HG03196 (cell line): ENCODE data around the gene LMX1B.

Experiments used
- ATAC-seq: cut with Tn5 transposase; IDR thresholded peaks from one replicate; pipeline ENCODE4 v1.9.1; 2021; ENCODE audit not compliant: unreplicated experiment

LMX1B gene

DNA sequence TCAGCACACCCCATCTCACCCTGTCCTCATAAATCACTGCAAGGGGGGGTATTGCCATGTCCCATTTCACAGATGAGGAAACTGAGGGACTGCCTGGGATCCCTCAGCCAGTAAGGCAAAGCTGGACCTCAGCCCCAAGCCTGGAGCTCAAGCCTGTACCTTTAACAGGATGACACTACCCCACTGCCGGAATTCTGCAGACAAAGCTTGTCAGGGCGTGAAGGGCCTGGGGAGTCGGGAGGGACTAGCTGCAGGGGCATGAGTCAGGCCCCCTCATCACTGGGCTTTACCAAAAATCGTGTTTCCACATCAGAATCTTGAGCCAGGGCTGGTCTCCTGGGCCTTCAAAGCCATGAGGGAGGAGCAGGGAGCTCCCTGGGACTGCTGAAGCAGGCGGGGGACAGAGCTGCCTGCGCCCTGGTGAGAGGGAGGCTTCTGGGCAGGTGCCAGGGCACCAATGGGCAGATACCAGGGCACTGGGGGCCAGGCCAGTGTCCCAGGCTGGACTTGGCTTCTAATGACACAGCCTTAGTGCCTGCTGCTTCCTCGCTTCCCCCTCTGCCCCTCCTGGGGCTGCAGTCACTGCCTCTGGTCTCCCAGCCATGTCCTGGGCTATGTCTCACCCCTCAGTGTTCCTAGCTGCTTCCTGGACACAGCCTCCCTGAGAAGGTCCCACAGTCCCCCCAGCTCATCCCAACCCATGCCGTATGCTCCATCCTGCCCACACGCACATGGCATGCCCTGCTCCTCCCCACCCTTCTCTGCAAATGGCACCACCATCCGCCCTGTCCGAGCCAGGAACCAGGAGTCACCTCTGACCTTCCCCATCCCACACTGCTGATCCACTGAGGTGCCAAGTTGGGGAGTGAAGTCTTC lies 80.7 kb downstream of the LMX1B start:
- no peak for ATAC-seq

DNA sequence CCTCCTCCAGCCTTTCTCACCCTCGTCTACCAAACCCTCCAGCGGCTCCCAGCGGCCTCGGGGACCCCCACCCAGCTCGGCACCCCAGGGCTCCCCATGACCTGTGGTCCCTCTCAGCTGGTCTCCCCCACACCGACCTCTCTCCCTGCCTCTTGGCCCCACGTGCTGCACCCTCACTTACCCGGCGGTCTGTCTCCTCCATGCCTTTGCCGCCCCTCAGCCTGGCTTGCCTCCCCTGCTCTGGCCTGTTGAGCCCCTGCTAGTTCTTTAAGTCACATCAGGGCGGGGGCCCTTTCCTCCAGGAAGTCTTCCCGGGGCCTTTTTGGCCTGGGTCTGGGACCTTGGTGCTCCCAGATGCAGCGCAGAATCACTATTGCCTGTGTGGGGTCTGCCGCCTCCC lies 81.5 kb downstream of the LMX1B start:
- ATAC-seq, result no peak

DNA sequence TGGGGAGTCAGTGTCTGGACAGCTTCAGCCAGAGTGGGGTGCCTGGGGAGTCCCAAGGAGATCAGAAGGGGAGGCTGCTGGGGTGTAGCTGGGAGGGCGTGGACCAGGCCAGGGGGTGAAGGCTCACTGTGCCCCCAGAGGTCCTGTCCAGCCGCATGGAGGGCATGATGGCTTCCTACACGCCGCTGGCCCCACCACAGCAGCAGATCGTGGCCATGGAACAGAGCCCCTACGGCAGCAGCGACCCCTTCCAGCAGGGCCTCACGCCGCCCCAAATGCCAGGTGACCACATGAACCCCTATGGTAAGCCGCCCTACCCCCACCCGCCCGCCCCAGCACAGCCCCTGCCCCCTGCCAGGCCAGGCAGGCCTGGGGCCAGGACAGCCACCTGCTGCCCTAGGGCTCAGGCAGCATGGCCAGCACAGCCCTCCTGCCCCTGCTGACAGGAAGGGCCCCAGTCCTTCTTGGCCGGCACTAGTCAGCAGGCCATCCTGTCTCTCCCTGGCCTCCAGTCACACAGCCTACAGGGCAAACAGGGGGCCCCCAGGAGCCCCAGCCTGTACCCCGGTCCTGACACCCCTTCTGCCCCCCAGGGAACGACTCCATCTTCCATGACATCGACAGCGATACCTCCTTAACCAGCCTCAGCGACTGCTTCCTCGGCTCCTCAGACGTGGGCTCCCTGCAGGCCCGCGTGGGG lies 82.1 kb downstream of the LMX1B start:
- ATAC-seq, result no peak

DNA sequence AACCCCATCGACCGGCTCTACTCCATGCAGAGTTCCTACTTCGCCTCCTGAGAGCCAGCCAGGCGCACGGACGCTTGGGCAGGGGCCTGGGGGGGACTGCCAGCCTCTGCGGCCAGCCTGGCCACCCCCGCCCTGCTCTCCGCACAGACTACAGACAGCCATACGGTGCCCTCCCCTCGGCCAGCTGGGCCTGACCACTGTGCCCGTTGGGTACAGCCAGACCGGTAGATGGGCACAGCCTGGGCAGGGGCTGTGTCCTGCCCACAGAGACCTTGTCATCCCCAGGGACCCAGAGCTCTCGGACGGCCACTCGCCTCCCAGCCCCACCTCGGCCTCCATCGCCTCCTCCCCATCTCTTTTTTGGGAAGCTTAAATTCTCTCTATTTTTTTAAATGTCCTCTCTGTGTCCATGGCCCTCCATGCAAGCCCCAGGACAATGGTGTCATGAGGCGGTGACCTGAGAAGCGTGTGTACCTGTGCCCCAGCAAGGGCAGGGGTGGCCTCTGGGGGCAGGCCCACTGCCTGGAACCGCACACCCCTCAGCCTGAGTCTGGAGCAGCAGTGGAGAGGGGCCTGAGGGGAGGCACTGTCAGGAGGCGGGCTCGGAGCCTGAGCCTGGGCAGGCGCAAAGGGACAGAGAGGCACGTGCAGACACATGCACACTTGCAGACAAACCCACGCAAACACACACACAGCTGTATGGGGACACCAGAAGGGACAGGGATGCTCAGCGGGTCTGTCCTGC lies 82.8 kb downstream of the LMX1B start:
- no peak for ATAC-seq

DNA sequence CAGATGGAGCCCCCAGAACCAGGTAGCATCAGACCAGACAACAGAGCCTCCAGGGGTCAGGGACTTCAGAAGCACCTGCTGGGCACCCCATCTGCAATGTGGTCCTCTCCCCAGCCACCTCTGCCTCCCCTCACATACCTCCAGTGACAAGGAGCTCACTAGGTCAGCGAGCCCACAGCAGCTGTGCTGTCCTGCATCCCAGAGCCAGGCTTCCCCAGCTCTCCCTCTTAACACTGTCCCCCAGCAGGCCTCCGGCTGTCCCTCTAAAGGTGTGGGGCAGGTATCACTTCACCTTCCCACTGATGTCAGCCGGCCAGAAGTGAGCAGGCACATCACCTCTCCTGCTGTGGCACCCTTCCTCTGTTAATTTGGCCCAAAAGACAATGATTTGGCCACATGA lies 83.6 kb downstream of the LMX1B start:
- no peak for ATAC-seq

DNA sequence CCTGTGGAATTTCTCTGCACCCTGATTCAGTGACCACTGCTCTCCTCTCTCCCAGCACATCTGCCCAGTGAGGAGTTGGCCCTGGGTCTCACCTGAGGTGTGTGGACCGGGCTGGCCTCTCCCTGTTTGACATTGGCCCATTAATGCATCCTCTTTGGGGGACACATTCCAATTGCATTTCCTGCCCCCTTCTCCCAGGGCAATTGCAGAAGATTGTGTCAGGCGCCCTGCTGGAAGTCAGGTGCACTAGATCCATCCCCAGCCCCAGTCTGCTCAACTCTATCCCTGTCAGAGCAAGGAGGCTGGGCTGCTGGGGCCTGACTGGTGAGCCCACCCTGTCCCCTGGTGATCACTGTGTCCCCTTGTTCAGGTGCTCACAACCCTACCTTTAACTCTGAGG lies 84.5 kb downstream of the LMX1B start:
- no peak for ATAC-seq

DNA sequence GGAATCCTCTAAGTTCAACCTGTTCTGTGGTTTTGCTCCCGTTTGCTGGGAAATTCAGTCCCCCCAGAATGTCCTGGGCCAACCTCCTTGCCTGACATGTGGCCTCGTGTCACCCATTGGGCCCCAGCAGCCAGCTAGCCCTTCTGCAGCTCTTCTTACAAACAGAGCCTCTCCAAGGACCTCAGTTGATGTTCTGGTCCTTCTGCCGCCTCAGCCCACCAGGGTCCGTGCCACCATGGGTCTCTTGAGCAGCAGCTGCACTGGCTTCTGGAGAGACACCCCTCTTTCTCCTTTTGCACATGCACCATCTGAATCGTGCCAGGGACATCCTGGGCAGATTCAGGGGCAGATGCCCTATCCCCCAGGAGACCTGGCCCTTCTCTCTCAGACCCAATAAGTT lies 85.0 kb downstream of the LMX1B start:
- no peak for ATAC-seq

DNA sequence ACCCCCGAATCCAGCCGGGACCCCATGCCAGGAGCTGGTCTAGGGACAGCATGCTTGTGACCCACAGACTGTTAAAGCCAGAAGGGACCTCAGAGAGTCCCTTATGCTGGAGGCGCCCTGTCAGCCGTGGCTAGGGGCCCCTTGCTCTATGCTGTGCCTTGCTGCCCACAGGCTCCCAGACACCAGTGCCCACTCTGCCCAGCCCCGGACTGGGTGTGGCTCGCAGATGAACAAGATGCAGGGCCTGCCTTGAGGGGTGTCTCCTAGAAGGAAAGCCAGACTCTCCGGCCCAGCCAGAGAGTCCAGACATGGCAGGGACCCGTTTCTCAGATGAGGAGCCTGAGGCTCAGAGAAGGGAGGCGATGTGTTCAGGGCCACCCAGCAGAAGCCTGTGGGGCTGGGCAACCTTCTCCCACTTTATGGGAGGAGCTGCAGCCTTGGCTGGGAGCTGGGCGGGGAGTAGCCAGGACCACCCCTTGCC lies 85.7 kb downstream of the LMX1B start:
- no peak for ATAC-seq

DNA sequence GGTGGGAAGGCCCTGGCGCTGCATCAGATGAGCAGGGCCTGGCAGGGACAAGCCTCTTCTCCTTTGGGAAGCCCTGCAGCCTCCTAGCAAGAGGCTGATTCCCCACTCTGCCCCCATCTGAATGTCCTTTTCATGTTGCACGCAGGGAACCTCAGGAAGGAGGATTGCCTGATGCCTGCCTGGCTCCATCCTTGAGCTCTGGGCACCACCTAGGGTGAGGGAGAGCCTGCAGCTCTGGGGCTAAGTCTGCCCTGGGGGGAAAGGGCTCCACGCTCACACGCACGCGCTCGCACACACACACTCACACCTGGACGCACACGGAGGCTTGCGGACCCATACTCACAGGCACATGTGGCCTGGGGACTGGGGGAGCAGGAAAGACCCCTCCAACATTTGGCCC lies 86.6 kb downstream of the LMX1B start:
- ATAC-seq, result no peak

DNA sequence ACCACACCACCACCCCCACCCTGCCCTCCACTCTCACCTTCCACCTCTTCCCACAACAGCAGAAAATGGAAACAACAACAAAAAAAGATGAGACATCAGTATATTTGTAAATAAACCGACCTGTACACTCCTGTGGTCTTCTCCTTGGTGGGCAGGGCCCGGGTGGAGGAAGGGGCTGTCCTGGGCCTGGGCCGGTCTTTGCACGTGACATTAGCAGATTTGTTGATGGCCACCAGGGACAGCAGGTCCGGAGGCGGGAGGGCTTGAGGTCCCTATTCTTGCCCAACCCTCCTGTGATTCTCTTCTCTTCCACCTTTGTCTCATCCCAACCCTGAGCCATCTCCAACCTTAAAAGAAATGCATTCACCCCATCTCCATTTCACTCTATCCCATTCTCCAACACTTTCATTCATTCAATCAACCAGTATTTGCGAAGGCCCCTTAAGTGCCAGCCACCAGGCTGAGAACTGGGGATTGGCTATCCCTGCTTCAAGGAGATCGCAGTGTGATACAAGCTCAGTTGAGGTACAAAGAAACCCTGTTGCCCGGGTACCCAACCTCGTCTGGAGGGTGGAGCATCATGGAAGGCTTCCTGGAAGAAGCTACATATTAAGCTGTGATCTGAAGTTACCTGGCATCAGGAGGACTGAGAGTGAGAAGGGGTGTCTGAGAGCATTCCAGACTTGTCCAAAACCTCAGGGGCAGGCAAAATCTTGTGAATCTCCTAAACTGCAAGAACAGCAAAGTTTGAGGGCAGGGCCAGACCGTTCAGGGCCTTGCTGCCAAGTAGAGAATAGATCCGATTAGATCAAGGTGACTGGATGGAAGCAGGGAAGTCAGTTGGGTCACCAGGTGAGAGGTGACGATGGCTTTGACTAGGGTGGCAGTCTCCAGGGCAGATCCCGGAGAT lies 87.4 kb downstream of the LMX1B start:
- ATAC-seq, result no peak

DNA sequence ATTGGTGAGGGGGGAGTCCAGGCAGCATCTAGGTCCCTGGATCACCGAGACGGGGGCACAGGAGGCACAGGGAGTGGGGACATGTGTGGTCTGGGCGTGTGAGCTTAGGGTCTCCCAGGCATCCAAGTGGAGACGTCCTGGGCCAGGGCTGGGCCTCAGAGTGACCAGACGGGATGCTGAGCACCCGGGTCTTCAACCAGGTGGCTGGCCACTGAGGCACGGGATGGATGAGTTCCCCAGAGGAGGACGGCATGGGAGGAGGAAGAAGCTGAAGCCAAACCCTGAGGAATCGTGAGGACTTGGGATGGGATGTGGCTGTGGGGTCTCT lies 88.0 kb downstream of the LMX1B start:
- no peak for ATAC-seq

DNA sequence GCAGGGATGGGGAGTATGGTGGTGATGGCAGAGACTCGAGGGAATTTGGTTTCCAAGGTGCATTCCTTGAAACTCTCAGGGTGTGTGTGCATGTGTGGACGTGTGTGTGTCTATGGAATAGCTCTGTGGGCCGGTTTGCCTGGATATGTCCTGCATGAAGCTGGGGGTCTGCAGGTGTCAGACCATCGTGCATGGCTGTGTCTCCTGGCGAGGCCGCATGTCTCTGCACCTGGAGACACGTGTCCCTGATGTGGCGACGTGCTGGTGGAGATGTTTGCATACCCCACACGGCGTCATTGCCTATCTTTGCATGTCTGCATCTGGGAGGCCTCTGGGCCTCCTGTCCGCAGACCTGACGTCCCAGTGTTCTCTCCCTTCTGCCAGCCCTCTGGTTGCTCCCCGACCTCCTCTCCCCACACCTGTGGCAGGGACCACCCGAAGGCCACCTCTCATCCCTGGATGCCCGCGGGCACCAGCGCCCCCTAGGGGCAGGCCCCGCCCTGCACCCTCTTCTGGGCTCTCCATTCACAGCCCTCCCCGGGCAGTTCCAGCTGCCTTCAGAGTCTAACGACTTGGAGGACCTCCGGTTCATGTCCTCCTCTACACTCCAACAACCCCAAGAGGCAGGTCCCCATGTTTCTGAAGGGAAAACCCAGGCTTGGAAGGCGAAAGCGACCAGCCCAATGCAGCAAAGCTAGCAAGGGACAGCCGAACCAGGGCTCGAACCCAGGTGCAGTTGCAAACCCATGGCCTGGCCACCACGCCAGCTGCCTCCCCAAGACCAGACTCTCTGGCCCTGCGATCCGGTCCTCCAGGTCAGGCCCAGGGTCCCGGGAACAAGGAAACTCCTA lies 88.6 kb downstream of the LMX1B start:
- ATAC-seq, result no peak

DNA sequence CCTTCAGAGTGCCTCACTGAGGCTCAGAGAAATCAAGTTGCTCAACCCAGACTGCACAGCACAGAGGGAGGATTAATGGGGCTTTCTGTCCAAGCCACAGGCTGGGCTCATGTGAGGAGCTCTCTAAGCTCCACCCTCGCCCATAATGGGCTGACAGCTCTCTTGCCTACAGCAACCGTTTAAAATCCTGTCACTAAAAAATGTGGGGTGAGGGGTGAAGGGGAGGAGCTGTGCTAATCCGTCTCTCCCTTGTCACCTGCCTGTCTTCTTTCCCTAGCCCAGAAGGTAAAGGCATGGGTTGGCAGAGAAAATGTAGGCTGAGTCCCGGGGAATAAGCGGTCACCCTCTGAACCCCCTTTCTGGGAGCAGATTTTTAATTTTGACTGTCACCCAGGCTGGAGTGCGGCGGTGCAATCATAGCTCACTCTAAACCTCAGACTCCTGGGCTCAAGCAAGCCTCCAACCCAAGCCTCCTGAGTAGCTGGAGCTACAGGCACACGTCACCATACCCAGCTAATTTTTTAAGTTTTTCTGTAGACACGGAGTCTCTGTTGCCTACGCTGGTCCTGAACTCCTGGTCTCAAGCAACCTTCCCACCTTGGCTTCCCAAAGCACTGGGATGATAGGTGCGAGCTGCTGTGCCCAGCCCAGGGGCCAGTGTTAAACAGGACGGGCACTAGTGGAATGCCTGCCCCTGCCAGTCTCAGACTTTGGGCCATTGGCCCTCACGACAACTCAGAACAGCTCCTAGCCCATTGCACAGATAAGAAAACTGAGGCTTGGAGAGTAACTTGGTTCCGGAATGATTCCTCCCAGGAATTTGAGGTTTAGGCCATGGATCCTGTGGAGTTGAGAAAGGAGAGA lies 89.5 kb downstream of the LMX1B start:
- ATAC-seq, result no peak

DNA sequence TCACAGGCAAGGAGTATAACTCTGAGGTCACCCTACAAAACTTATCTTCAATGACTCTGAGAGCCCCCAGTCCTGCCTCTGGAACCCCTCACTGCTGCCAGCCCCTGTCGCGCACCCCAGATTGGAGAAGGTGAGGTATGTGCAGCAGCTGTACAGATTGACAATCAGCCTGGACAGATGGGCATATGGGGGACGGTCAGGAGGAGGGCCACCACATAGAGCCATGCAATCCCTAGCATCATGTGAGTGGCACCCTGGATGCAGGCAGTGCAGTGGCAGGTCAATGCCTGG lies 90.1 kb downstream of the LMX1B start:
- ATAC-seq, result no peak

DNA sequence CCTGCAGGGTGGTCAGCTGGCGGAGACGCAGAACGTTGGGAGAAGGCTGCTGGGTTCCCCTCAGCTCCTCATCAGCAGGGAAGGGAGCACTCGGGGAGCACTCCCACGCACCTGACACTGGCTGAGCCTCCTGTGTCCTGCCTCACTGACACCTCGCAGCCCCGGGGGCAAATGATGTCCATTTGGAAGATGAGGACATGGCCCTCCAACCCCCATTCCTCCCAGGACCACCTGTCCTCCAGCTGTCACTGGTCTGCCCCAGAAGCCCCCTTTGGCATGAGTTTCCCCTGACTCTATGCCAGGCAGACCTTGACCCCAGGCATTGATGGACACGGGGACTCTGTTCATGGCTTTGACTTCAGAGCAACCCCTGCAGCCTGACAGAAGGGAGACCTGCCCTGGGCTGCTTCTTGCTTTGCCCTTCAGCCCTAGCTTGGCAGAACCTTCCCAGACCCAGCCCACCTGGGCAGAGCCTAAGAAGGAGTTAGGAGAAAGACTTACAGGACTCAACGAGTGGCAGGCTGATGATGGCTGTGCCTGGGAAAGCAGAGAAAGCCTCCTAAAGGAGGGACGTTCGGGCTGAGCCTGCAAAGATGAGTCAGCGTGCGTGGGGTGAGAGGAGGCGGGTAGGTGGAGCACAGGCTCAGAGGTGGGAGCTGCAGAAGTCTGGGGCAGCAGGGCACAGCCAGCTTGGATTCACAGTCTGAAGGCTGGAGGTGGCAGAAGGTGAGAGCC lies 90.6 kb downstream of the LMX1B start:
- no peak for ATAC-seq

DNA sequence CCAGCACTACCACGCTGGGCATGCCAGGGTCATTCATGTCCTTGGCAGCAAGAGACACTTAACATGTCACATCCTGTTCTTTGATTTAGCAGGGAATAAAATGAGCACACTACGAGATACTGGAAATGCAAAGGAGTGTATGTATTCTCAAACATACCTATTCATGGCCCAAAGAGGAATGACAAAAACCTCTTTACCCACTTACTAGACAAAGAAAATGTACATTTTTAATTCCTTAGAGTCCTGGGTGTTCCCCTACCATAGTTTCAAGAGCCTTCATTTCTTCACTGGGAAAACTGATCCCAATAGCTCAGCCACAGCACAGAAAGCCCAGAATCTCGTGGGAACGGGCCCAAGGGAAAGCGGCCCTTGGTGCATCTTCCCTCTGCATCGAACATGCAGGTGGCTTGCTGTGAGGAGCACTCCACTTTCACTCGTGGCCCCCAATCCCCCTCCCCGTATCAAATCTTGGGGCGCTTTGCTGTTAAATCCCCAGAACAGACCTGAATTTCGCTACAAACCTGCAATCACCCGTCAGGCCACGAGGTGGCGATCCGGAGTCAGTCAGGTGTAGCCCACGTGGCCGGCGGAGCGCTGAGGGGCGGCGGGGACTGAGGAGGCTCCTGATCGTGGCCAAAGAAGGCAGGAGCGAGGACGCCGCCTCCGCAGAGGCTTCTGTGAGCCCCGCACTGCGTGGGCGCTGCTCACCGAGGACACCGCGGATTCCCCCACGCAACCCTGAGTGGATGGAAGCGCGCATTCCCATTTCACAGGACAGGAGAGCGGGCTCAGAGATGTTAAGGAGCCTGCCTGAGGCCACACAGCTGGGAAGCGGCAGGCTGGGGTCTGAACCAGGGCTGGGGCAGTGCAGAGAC lies 91.4 kb downstream of the LMX1B start:
- ATAC-seq, result no peak
